Measurements from ENCODE around the gene KAZN. TPM values are rescaled to one million over a fixed set of nuclear protein-coding genes. Genes with fewer than 3 reads are reported as not detected.

Gene KAZN
- total RNA-seq, 1 experiment from 2014 or later, result 2.4 TPM

GRCh38 chr1:14989931-14990728 lies 391.6 kb downstream of the KAZN start:
- Mint-ChIP-seq H3K4me3 (ENCODE audit: unreplicated experiment) (no peak overlapping the region), H3K36me3 (ENCODE audit: insufficient read depth, unreplicated experiment) (no peaks in the 10 kb centered on the region), H3K27ac (ENCODE audit: unreplicated experiment) (no peak overlapping the region), H3K4me1 (ENCODE audit: low read depth, unreplicated experiment) (no peaks in the 10 kb centered on the region), H3K9me3 (ENCODE audit: unreplicated experiment) (no peaks in the 10 kb centered on the region), H3K27me3 (ENCODE audit: insufficient read depth, unreplicated experiment) (no peaks in the 10 kb centered on the region)
- no peak for DNase-seq
- BruUV-seq (replicated peaks), result no TSS peak
- Histone ChIP-seq H3K9me3 (no peaks in the 10 kb centered on the region), H3K4me3 (ENCODE audit: low read depth, low read length) (no peak overlapping the region), H3K4me1 (no peaks in the 10 kb centered on the region), H3K36me3 (ENCODE audit: control insufficient read depth, insufficient read depth, low read length) (no peaks in the 10 kb centered on the region), H3K27me3 (replicated peaks; ENCODE audit: control insufficient read depth, insufficient read depth, low read length) (no peaks in the 10 kb centered on the region)
- ChIA-PET CTCF (no interaction called here), POLR2A (no interaction called here)
- no peak for TF ChIP-seq CTCF (IDR thresholded peaks at IDR 0.05; ENCODE audit: insufficient read depth in 1 of 2, low read depth in 1 of 2, low read length in 1 of 2, severe bottlenecking in 1 of 2, unreplicated experiment in 1 of 2)
- intact Hi-C loops (cut with micrococcal nuclease; ENCODE audit: unreplicated experiment), result no loop called here

GRCh38 chr1:14993414-14993813 lies 394.9 kb downstream of the KAZN start:
- BruUV-seq (replicated peaks), result no TSS peak
- POLR2A ChIA-PET, result no interaction called here
- Mint-ChIP-seq H3K4me3 (ENCODE audit: unreplicated experiment) (no peak overlapping the region), H3K9me3 (ENCODE audit: unreplicated experiment) (no peaks in the 10 kb centered on the region), H3K4me1 (ENCODE audit: low read depth, unreplicated experiment) (no peaks in the 10 kb centered on the region), H3K27me3 (ENCODE audit: insufficient read depth, unreplicated experiment) (no peaks in the 10 kb centered on the region), H3K27ac (ENCODE audit: unreplicated experiment) (no peak overlapping the region), H3K36me3 (ENCODE audit: insufficient read depth, unreplicated experiment) (no peaks in the 10 kb centered on the region)
- no peaks in the 10 kb centered on the region for H3K9me3 ChIP-seq
- CTCF ChIA-PET, result no interaction called here
- H3K36me3 ChIP-seq (ENCODE audit: control insufficient read depth, insufficient read depth, low read length), result no peaks in the 10 kb centered on the region
- H3K4me3 ChIP-seq (ENCODE audit: low read depth, low read length), result no peak overlapping the region
- no peak for DNase-seq
- no peak for TF ChIP-seq CTCF (IDR thresholded peaks at IDR 0.05; ENCODE audit: insufficient read depth in 1 of 2, low read depth in 1 of 2, low read length in 1 of 2, severe bottlenecking in 1 of 2, unreplicated experiment in 1 of 2)
- intact Hi-C loops (cut with micrococcal nuclease; ENCODE audit: unreplicated experiment), result no loop called here
- no peaks in the 10 kb centered on the region for H3K27me3 ChIP-seq (replicated peaks; ENCODE audit: control insufficient read depth, insufficient read depth, low read length)
- H3K4me1 ChIP-seq, result no peaks in the 10 kb centered on the region

GRCh38 chr1:14994148-14994547 lies 395.7 kb downstream of the KAZN start:
- H3K27me3 ChIP-seq (replicated peaks; ENCODE audit: control insufficient read depth, insufficient read depth, low read length), result no peaks in the 10 kb centered on the region
- no peaks in the 10 kb centered on the region for H3K36me3 Mint-ChIP-seq (ENCODE audit: insufficient read depth, unreplicated experiment)
- no peak overlapping the region for H3K4me3 Mint-ChIP-seq (ENCODE audit: unreplicated experiment)
- TF ChIP-seq CTCF (IDR thresholded peaks at IDR 0.05; ENCODE audit: insufficient read depth in 1 of 2, low read depth in 1 of 2, low read length in 1 of 2, severe bottlenecking in 1 of 2, unreplicated experiment in 1 of 2), result no peak
- ChIA-PET CTCF (no interaction called here), POLR2A (no interaction called here)
- no peak for DNase-seq
- BruUV-seq (replicated peaks), result no TSS peak
- no peaks in the 10 kb centered on the region for H3K36me3 ChIP-seq (ENCODE audit: control insufficient read depth, insufficient read depth, low read length)
- no peak overlapping the region for H3K4me3 ChIP-seq (ENCODE audit: low read depth, low read length)
- intact Hi-C loops (cut with micrococcal nuclease; ENCODE audit: unreplicated experiment), result no loop called here
- no peaks in the 10 kb centered on the region for H3K4me1 ChIP-seq
- no peaks in the 10 kb centered on the region for H3K9me3 Mint-ChIP-seq (ENCODE audit: unreplicated experiment)
- no peaks in the 10 kb centered on the region for H3K27me3 Mint-ChIP-seq (ENCODE audit: insufficient read depth, unreplicated experiment)
- H3K4me1 Mint-ChIP-seq (ENCODE audit: low read depth, unreplicated experiment), result no peaks in the 10 kb centered on the region
- no peak overlapping the region for H3K27ac Mint-ChIP-seq (ENCODE audit: unreplicated experiment)
- H3K9me3 ChIP-seq, result no peaks in the 10 kb centered on the region

Data from Caco-2 (cell line).